ENCODE data around the gene FABP2.
A peak's percentile ranks its signal among the peaks of the same experiment; 100 is the strongest.
"Not testable (repeated sequence)": the region's sequence is repeated elsewhere in the genome, so short reads cannot be mapped to it uniquely, and the experiment has no call there.

Gene FABP2
- long read RNA-seq, result 0 reads

- H3K4me3 ChIP-seq (replicated peaks; ENCODE audit: insufficient read depth, low read length), result no peak within 1 kb of the TSS
- no peak for DNase-seq (ENCODE audit: low read depth in 1 of 2, low spot score in 1 of 2)
- TF ChIP-seq POLR2AphosphoS5 (IDR thresholded peaks at IDR 0.05; ENCODE audit: low read depth) (no peak), GABPA (IDR thresholded peaks at IDR 0.05; ENCODE audit: low read depth) (no peak), SPI1 (IDR thresholded peaks at IDR 0.05; ENCODE audit: borderline replicate concordance, low read depth) (no peak), CTCF (IDR thresholded peaks at IDR 0.05; ENCODE audit: insufficient read depth, low read length) (no peak), REST (IDR thresholded peaks at IDR 0.05; ENCODE audit: insufficient replicate concordance, low read depth) (no peak)
- H3K27ac ChIP-seq (replicated peaks), result no peak within 1 kb of the TSS
- no peaks in the 10 kb centered on the region for H3K27me3 ChIP-seq (ENCODE audit: insufficient read depth, poor library complexity, severe bottlenecking)
Measured at GRCh38 chr4:119321921-119322687, at the start of gene FABP2. Gene FABP2, minus strand, starts transcription at chr4:119322138. Its CDS starts 36 bp downstream, at chr4:119322102.

GRCh38 chr4:119370951-119371683 lies 49.2 kb upstream of the FABP2 start:
- H3K4me3 ChIP-seq (replicated peaks; ENCODE audit: insufficient read depth, low read length); H3K27me3 ChIP-seq (ENCODE audit: insufficient read depth, poor library complexity, severe bottlenecking): not testable (repeated sequence)
- DNase-seq (ENCODE audit: low read depth in 1 of 2, low spot score in 1 of 2), result peak in 1 of 2 experiments; percentile 17
- peak overlapping the region; percentile 59 for H3K27ac ChIP-seq (replicated peaks)

- not testable (repeated sequence) for H3K27me3 ChIP-seq (ENCODE audit: insufficient read depth, poor library complexity, severe bottlenecking); H3K4me3 ChIP-seq (replicated peaks; ENCODE audit: insufficient read depth, low read length)
- H3K27ac ChIP-seq (replicated peaks), result peak overlapping the region; percentile 51
- peak; percentile 54 to 94 for DNase-seq (ENCODE audit: low read depth in 1 of 2, low spot score in 1 of 2)
Measured at GRCh38 chr4:119370392-119370791, 48.5 kb upstream of the FABP2 start.

GRCh38 chr4:119366802-119367201 lies 44.9 kb upstream of the FABP2 start:
- not testable (repeated sequence) for H3K27ac ChIP-seq (replicated peaks); DNase-seq (ENCODE audit: low read depth in 1 of 2, low spot score in 1 of 2); H3K4me3 ChIP-seq (replicated peaks; ENCODE audit: insufficient read depth, low read length); H3K27me3 ChIP-seq (ENCODE audit: insufficient read depth, poor library complexity, severe bottlenecking)

GRCh38 chr4:119364203-119364602 lies 42.3 kb upstream of the FABP2 start:
- not testable (repeated sequence) for H3K27me3 ChIP-seq (ENCODE audit: insufficient read depth, poor library complexity, severe bottlenecking); DNase-seq (ENCODE audit: low read depth in 1 of 2, low spot score in 1 of 2); H3K27ac ChIP-seq (replicated peaks); H3K4me3 ChIP-seq (replicated peaks; ENCODE audit: insufficient read depth, low read length)

GRCh38 chr4:119363372-119363771 lies 41.4 kb upstream of the FABP2 start:
- DNase-seq (ENCODE audit: low read depth in 1 of 2, low spot score in 1 of 2); H3K4me3 ChIP-seq (replicated peaks; ENCODE audit: insufficient read depth, low read length); H3K27me3 ChIP-seq (ENCODE audit: insufficient read depth, poor library complexity, severe bottlenecking); H3K27ac ChIP-seq (replicated peaks): not testable (repeated sequence)
- peak; percentile 3; the same call in 1 of the 2 replicates for TF ChIP-seq SPI1 (IDR thresholded peaks at IDR 0.05; ENCODE audit: borderline replicate concordance, low read depth)

GRCh38 chr4:119362413-119362812 lies 40.5 kb upstream of the FABP2 start:
- not testable (repeated sequence) for H3K27ac ChIP-seq (replicated peaks); H3K4me3 ChIP-seq (replicated peaks; ENCODE audit: insufficient read depth, low read length); H3K27me3 ChIP-seq (ENCODE audit: insufficient read depth, poor library complexity, severe bottlenecking); DNase-seq (ENCODE audit: low read depth in 1 of 2, low spot score in 1 of 2)

- not testable (repeated sequence) for H3K27me3 ChIP-seq (ENCODE audit: insufficient read depth, poor library complexity, severe bottlenecking); DNase-seq (ENCODE audit: low read depth in 1 of 2, low spot score in 1 of 2); H3K4me3 ChIP-seq (replicated peaks; ENCODE audit: insufficient read depth, low read length); H3K27ac ChIP-seq (replicated peaks)
Measured at GRCh38 chr4:119359873-119360272, 37.9 kb upstream of the FABP2 start.

GRCh38 chr4:119356796-119357195 lies 34.9 kb upstream of the FABP2 start:
- not testable (repeated sequence) for H3K27ac ChIP-seq (replicated peaks); DNase-seq (ENCODE audit: low read depth in 1 of 2, low spot score in 1 of 2); H3K27me3 ChIP-seq (ENCODE audit: insufficient read depth, poor library complexity, severe bottlenecking); H3K4me3 ChIP-seq (replicated peaks; ENCODE audit: insufficient read depth, low read length)

- not testable (repeated sequence) for H3K27me3 ChIP-seq (ENCODE audit: insufficient read depth, poor library complexity, severe bottlenecking); H3K27ac ChIP-seq (replicated peaks); H3K4me3 ChIP-seq (replicated peaks; ENCODE audit: insufficient read depth, low read length); DNase-seq (ENCODE audit: low read depth in 1 of 2, low spot score in 1 of 2)
Measured at GRCh38 chr4:119356041-119356440, 34.1 kb upstream of the FABP2 start.

- DNase-seq (ENCODE audit: low read depth in 1 of 2, low spot score in 1 of 2); H3K4me3 ChIP-seq (replicated peaks; ENCODE audit: insufficient read depth, low read length); H3K27ac ChIP-seq (replicated peaks); H3K27me3 ChIP-seq (ENCODE audit: insufficient read depth, poor library complexity, severe bottlenecking): not testable (repeated sequence)
Measured at GRCh38 chr4:119353364-119353763, 31.4 kb upstream of the FABP2 start.

All from HL-60 (cell line).